GM13976 (cell line): ENCODE results near the gene C9orf85.

Experiments used
- DNase-seq: peaks from one replicate; pipeline ENCODE4 v3.0.0; 2012; ENCODE audit warnings: low spot score
- CTCF ChIP-seq: IDR thresholded peaks from 2 replicates; pipeline ENCODE4 v1.5.1; 2012; ENCODE audit warnings: borderline replicate concordance, mild to moderate bottlenecking; ENCODE audit not compliant: insufficient read depth; ENCODE audit errors: extremely low read depth, missing control alignments, control extremely low read depth
- in situ Hi-C: fragments of 300-500 bp; cut with MboI; formaldehyde crosslinking; loops from one replicate; pipeline ENCODE4 v1.12.0; 2022; ENCODE audit warnings: low sequenced_read_pairs, mixed read lengths, inconsistent platforms; ENCODE audit not compliant: unreplicated experiment

C9orf85 gene

GRCh38 chr9:71928376-71928775 is 16.9 kb downstream of the C9orf85 start:
- TF ChIP-seq CTCF = no peak
- no peak for DNase-seq
- in situ Hi-C loops = no loop called here

- in situ Hi-C loops = no loop called here
- no peak for TF ChIP-seq CTCF
- DNase-seq = no peak
Measured at GRCh38 chr9:71928806-71929205, 17.4 kb downstream of the C9orf85 start.

GRCh38 chr9:71929223-71929622 is 17.8 kb downstream of the C9orf85 start:
- DNase-seq = no peak
- no peak for TF ChIP-seq CTCF
- in situ Hi-C loops = no loop called here

GRCh38 chr9:71929791-71930440 is 18.5 kb downstream of the C9orf85 start:
- no peak for TF ChIP-seq CTCF
- in situ Hi-C loops = no loop called here
- DNase-seq = no peak

- TF ChIP-seq CTCF = no peak
- in situ Hi-C loops = no loop called here
- no peak for DNase-seq
Measured at GRCh38 chr9:71931166-71931565, 19.7 kb downstream of the C9orf85 start.

- in situ Hi-C loops = no loop called here
- DNase-seq = no peak
- no peak for TF ChIP-seq CTCF
Measured at GRCh38 chr9:71936066-71936465, 24.6 kb downstream of the C9orf85 start.
